ENCODE data around the gene PHB1.
"Not testable (repeated sequence)": the region's sequence is repeated elsewhere in the genome, so short reads cannot be mapped to it uniquely, and the experiment has no call there.

PHB1 gene

GRCh38 chr17:49403514-49404289 lies 11.0 kb downstream of the PHB1 start:
- DNase-seq = no peak

GRCh38 chr17:49402706-49403105 lies 12.0 kb downstream of the PHB1 start:
- DNase-seq = no peak

GRCh38 chr17:49401971-49402611 lies 12.6 kb downstream of the PHB1 start:
- DNase-seq = no peak

GRCh38 chr17:49399995-49400394 lies 14.7 kb downstream of the PHB1 start:
- no peak for DNase-seq

- no peak for DNase-seq
Measured at GRCh38 chr17:49397586-49397985, 17.1 kb downstream of the PHB1 start.

GRCh38 chr17:49393491-49394255 lies 21.0 kb downstream of the PHB1 start:
- no peak for DNase-seq

GRCh38 chr17:49390548-49391324 lies 23.9 kb downstream of the PHB1 start:
- no peak for DNase-seq

GRCh38 chr17:49389514-49390347 lies 25.0 kb downstream of the PHB1 start:
- not testable (repeated sequence) for DNase-seq

- DNase-seq = no peak
Measured at GRCh38 chr17:49388692-49389513, 25.8 kb downstream of the PHB1 start.

GRCh38 chr17:49388290-49388640 lies 26.4 kb downstream of the PHB1 start:
- no peak for DNase-seq

GRCh38 chr17:49387498-49388289 lies 27.0 kb downstream of the PHB1 start:
- no peak for DNase-seq

- no peak for DNase-seq
Measured at GRCh38 chr17:49386373-49386772, 28.3 kb downstream of the PHB1 start.

- DNase-seq = no peak
Measured at GRCh38 chr17:49384951-49385350, 29.7 kb downstream of the PHB1 start.

GRCh38 chr17:49383060-49383459 lies 31.6 kb downstream of the PHB1 start:
- DNase-seq = no peak

GRCh38 chr17:49382556-49382955 lies 32.1 kb downstream of the PHB1 start:
- DNase-seq = no peak

GRCh38 chr17:49381793-49382192 lies 32.9 kb downstream of the PHB1 start:
- no peak for DNase-seq

- no peak for DNase-seq
Measured at GRCh38 chr17:49381033-49381432, 33.6 kb downstream of the PHB1 start.

- no peak for DNase-seq
Measured at GRCh38 chr17:49379926-49380325, 34.8 kb downstream of the PHB1 start.

- DNase-seq = no peak
Measured at GRCh38 chr17:49378311-49378710, 36.4 kb downstream of the PHB1 start.

- DNase-seq = no peak
Measured at GRCh38 chr17:49375544-49375943, 39.1 kb downstream of the PHB1 start.

Measured in NCI-H1105 treated with DMSO at 0.1 percent for 48 hours (cell line).